DND-41 (cell line): ENCODE results near the gene DOHH.

ENCODE experiments used
- ATAC-seq: fragments of 200-7000 bp; cut with Tn5 transposase; 3 replicates; pipeline ENCODE4 v1.9.1; 2021; ENCODE audit warnings: low read depth; ENCODE audit not compliant: insufficient read depth
- DNase-seq: peaks from one replicate; pipeline ENCODE4 v3.0.0-alpha.2; 2020
- H2AFZ ChIP-seq: 2 replicates; pipeline ENCODE4 v1.6.0; 2012; ENCODE audit warnings: low read depth, low read length
- H3K27ac ChIP-seq: 2 replicates; pipeline ENCODE4 v1.5.1; 2012; ENCODE audit warnings: low read length, inconsistent platforms
- H3K27me3 ChIP-seq: fragments of 200-600 bp; sonication (generic); 2 replicates; pipeline ENCODE4 v1.6.0; 2012; ENCODE audit warnings: low read length, mild to moderate bottlenecking, inconsistent platforms; ENCODE audit not compliant: insufficient read depth, poor library complexity
- H3K36me3 ChIP-seq: 2 replicates; pipeline ENCODE4 v1.5.1; 2012; ENCODE audit warnings: low read length, inconsistent platforms; ENCODE audit not compliant: insufficient read depth
- H3K4me1 ChIP-seq: 2 replicates; pipeline ENCODE4 v1.5.1; 2012; ENCODE audit warnings: mild to moderate bottlenecking, low read length; ENCODE audit not compliant: insufficient read depth
- H3K4me2 ChIP-seq: 2 replicates; pipeline ENCODE4 v1.6.0; 2012; ENCODE audit warnings: mild to moderate bottlenecking, moderate library complexity, low read length, inconsistent platforms; ENCODE audit not compliant: insufficient read depth
- H3K4me3 ChIP-seq, 2 experiments: fragments of 200-600 bp in 1 of 2; shearing (Covaris generic) in 1 of 2; 2 replicates each; pipeline ENCODE4 v1.5.1; 2012 to 2016; ENCODE audit warnings: inconsistent platforms in 2 of 2, low read length in 2 of 2, mild to moderate bottlenecking in 2 of 2, low read depth in 1 of 2, moderate library complexity in 1 of 2
- H3K79me2 ChIP-seq: 2 replicates; pipeline ENCODE4 v1.6.0; 2012; ENCODE audit warnings: low read length, inconsistent platforms; ENCODE audit not compliant: insufficient read depth
- H3K9ac ChIP-seq: 2 replicates; pipeline ENCODE4 v1.6.0; 2012; ENCODE audit warnings: low read depth, mild to moderate bottlenecking, inconsistent platforms, low read length, moderate library complexity
- H3K9me3 ChIP-seq: 2 replicates; pipeline ENCODE4 v1.5.1; 2012; ENCODE audit warnings: low read length, moderate library complexity, mild to moderate bottlenecking, inconsistent platforms; ENCODE audit not compliant: insufficient read depth, severe bottlenecking
- H4K20me1 ChIP-seq: 2 replicates; pipeline ENCODE4 v1.6.0; 2012; ENCODE audit warnings: low read length; ENCODE audit not compliant: insufficient read depth
- CTCF ChIP-seq: IDR thresholded peaks from 2 replicates; pipeline ENCODE4 v1.5.1; 2012; ENCODE audit warnings: borderline replicate concordance, low read length, moderate library complexity, mild to moderate bottlenecking; ENCODE audit not compliant: poor library complexity, severe bottlenecking; ENCODE audit errors: extremely low read depth
- EZH2 ChIP-seq: IDR thresholded peaks from 3 replicates; pipeline ENCODE4 v1.6.1; 2012; ENCODE audit warnings: borderline replicate concordance, low read depth, mild to moderate bottlenecking, moderate library complexity, low read length, inconsistent platforms; ENCODE audit not compliant: severe bottlenecking

Gene DOHH

GRCh38 chr19:3482507-3483225 is 17.8 kb downstream of the DOHH start:
- DNase-seq, result no peak
- no peak overlapping the region for H2AFZ ChIP-seq
- no peaks in the 10 kb centered on the region for H3K79me2 ChIP-seq
- TF ChIP-seq EZH2, result no peak
- no peak for TF ChIP-seq CTCF
- H3K9ac ChIP-seq, result no peak overlapping the region
- no peak overlapping the region for H3K27ac ChIP-seq
- peaks cover 30% of the 10 kb centered on the region for H3K4me1 ChIP-seq
- no peak overlapping the region for H3K4me3 ChIP-seq
- H4K20me1 ChIP-seq, result no peaks in the 10 kb centered on the region
- no peak overlapping the region for H3K4me2 ChIP-seq
- no peaks in the 10 kb centered on the region; the same call in 1 of the 2 replicates for H3K36me3 ChIP-seq
- H3K27me3 ChIP-seq, result no peaks in the 10 kb centered on the region
- no peaks in the 10 kb centered on the region for H3K9me3 ChIP-seq
- ATAC-seq, result no peak

GRCh38 chr19:3481241-3482090 is 19.0 kb downstream of the DOHH start:
- Histone ChIP-seq H3K79me2 (no peaks in the 10 kb centered on the region), H3K4me2 (no peak overlapping the region), H3K9me3 (no peaks in the 10 kb centered on the region), H3K27ac (no peak overlapping the region; the same call in 1 of the 2 replicates), H3K4me3 (no peak overlapping the region), H4K20me1 (no peaks in the 10 kb centered on the region), H3K27me3 (no peaks in the 10 kb centered on the region), H2AFZ (no peak overlapping the region), H3K4me1 (peaks cover 31% of the 10 kb centered on the region), H3K9ac (no peak overlapping the region), H3K36me3 (no peaks in the 10 kb centered on the region; the same call in 1 of the 2 replicates)
- no peak for TF ChIP-seq EZH2
- TF ChIP-seq CTCF, result no peak
- no peak for DNase-seq
- no peak for ATAC-seq

- no peaks in the 10 kb centered on the region for H3K9me3 ChIP-seq
- H3K4me1 ChIP-seq, result peaks cover 31% of the 10 kb centered on the region
- H2AFZ ChIP-seq, result no peak within 1 kb of the TSS
- TF ChIP-seq CTCF (no peak), EZH2 (no peak)
- H3K79me2 ChIP-seq, result no peaks in the 10 kb centered on the region
- H4K20me1 ChIP-seq, result no peaks in the 10 kb centered on the region
- no peaks in the 10 kb centered on the region for H3K27me3 ChIP-seq
- peak within 1 kb of the TSS in 1 of 2 experiments; percentile 59; a peak in 3 of 4 replicates for H3K4me3 ChIP-seq
- DNase-seq, result no peak
- peak within 1 kb of the TSS; percentile 65 for H3K9ac ChIP-seq
- peak within 1 kb of the TSS; percentile 90 for H3K27ac ChIP-seq
- no peaks in the 10 kb centered on the region; the same call in 1 of the 2 replicates for H3K36me3 ChIP-seq
- peak within 1 kb of the TSS; percentile 68 for H3K4me2 ChIP-seq
- no peak for ATAC-seq
Measured at GRCh38 chr19:3480383-3481091, 19.9 kb downstream of the DOHH start, which contains the start of gene SMIM24. Gene SMIM24 (minus strand): TSS chr19:3480525. CDS start chr19:3480463, 62 bp downstream.
